ENCODE results near the gene SERPINB10.
"Not testable (repeated sequence)": the region's sequence is repeated elsewhere in the genome, so short reads cannot be mapped to it uniquely, and the experiment has no call there.

The SERPINB10 gene

GRCh38 chr18:63892566-63892965 is 15.2 kb upstream of the SERPINB10 start:
- no peak for DNase-seq

- DNase-seq, result no peak
Measured at GRCh38 chr18:63894106-63894772, 13.5 kb upstream of the SERPINB10 start.

- no peak for DNase-seq
Measured at GRCh38 chr18:63895190-63895589, 12.6 kb upstream of the SERPINB10 start.

- DNase-seq, result no peak
Measured at GRCh38 chr18:63897072-63897471, 10.7 kb upstream of the SERPINB10 start.

- no peak for DNase-seq
Measured at GRCh38 chr18:63899206-63899605, 8.6 kb upstream of the SERPINB10 start.

- DNase-seq, result no peak
Measured at GRCh38 chr18:63903851-63904570, 3.7 kb upstream of the SERPINB10 start.

GRCh38 chr18:63904694-63905093 is 3.1 kb upstream of the SERPINB10 start:
- no peak for DNase-seq

GRCh38 chr18:63905361-63905760 is 2.4 kb upstream of the SERPINB10 start:
- DNase-seq, result no peak

- DNase-seq, result no peak
Measured at GRCh38 chr18:63906056-63906455, 1.7 kb upstream of the SERPINB10 start.

- DNase-seq, result no peak
Measured at GRCh38 chr18:63908858-63909257, 1.1 kb downstream of the SERPINB10 start.

- DNase-seq, result no peak
Measured at GRCh38 chr18:63909870-63910269, 2.1 kb downstream of the SERPINB10 start.

- no peak for DNase-seq
Measured at GRCh38 chr18:63917817-63918216, 10.1 kb downstream of the SERPINB10 start.

- no peak for DNase-seq
Measured at GRCh38 chr18:63922049-63922448, 14.3 kb downstream of the SERPINB10 start.

GRCh38 chr18:63924551-63924950 is 16.8 kb downstream of the SERPINB10 start:
- no peak for DNase-seq

GRCh38 chr18:63928331-63928730 is 20.6 kb downstream of the SERPINB10 start:
- no peak for DNase-seq

GRCh38 chr18:63929369-63929768 is 21.6 kb downstream of the SERPINB10 start:
- DNase-seq, result not testable (repeated sequence)

- DNase-seq, result no peak
Measured at GRCh38 chr18:63930773-63931354, 23.1 kb downstream of the SERPINB10 start.

GRCh38 chr18:63936156-63936931 is 28.6 kb downstream of the SERPINB10 start:
- DNase-seq, result peak; percentile 63 to 68

- no peak for DNase-seq
Measured at GRCh38 chr18:63936932-63937393, 29.2 kb downstream of the SERPINB10 start.

- no peak for DNase-seq
Measured at GRCh38 chr18:63940008-63940407, 32.2 kb downstream of the SERPINB10 start.

- DNase-seq, result not testable (repeated sequence)
Measured at GRCh38 chr18:63940543-63941050, 32.8 kb downstream of the SERPINB10 start.

- no peak for DNase-seq
Measured at GRCh38 chr18:63947051-63947790, 39.5 kb downstream of the SERPINB10 start.
